Activated gamma-delta T cell (primary cell): ENCODE data around the gene RBP4.
"Not testable (repeated sequence)": the region's sequence is repeated elsewhere in the genome, so short reads cannot be mapped to it uniquely, and the experiment has no call there.

ENCODE experiments used
- DNase-seq: peaks from one replicate; lab custom pipeline; 2025; lab: John Stamatoyannopoulos, UW

Gene RBP4

GRCh38 chr10:93566435-93567276, 34.4 kb downstream of the RBP4 start, which contains the start of gene FFAR4:
Gene FFAR4 (plus strand): TSS chr10:93566665. CDS start chr10:93566721, 56 bp downstream.
- DNase-seq: no peak

GRCh38 chr10:93565446-93565845, 35.6 kb downstream of the RBP4 start:
- DNase-seq: no peak

GRCh38 chr10:93560541-93560940, 40.5 kb downstream of the RBP4 start:
- DNase-seq: no peak

GRCh38 chr10:93559490-93559889, 41.5 kb downstream of the RBP4 start:
- no peak for DNase-seq

DNA sequence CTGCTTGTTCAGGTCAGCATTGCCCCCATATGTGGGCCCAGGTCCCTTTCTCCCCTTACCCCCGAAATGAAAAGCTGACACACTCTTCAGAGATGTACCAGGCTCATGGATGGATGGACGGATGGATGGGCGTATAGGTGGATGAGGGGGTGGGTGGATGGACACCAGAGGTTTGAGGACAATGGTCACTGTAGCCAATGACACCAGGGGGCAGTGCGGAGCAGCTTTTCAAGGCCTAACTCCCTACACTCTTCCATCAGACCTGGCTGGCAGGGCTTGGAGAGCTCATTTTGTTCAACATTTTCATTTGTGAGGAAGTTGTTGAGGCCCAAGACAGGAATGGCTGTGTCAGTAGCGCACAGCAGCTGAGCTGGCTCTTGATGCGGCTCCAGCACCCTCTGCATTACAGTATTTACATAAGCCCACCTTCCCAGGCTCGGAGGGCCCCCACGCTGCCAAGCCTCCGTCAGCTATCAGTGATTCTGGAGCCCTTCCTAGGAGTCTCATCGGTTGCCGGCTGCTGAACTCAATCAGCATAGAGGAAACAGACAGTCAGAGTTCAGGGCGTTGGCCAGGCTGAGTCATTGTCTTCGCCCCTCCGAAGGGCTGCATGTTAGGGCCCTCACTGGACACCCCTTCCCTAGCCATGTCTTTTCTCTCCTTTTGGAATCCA, 46.1 kb downstream of the RBP4 start:
- DNase-seq: no peak

GRCh38 chr10:93554316-93554663, 46.7 kb downstream of the RBP4 start:
- no peak for DNase-seq

DNA sequence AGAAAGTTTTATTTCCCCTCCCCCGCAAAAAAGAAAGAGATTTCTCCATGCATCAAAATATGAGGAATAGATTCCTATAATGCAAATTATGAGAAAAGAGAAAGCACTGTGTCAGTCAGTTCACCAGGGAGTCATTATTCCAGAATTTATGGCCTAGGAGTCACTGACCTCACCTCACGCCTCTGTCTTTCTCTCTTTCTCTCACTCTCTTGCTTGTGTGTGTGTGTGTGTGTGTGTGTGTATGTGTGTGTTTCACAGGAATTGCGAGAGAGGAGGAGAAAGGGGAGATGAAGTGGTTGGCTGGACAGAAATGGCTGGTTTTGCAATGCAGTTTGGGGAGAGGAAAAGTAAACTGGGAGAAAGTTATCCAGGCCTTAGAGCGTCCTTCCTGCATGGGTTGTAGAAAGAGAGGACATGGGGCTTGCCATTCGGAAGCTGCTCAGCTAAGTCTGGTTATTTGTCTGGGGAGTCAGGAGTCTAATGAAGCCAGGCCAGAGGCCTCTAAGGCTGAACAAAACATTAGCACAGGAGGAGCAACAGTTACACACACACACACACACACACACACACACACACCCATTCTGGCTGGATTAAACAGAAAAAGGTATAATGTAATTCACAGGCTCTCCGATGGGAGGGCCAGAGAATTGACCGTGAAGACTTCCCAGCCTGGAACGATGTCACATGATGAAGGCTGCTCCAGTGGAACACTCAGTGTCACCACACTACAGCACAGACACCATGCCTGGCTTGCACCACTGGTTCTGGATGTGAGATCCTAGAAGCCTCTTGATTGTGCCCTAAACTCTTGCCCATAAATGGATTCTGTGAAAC, 47.3 kb downstream of the RBP4 start:
- DNase-seq: no peak

- no peak for DNase-seq
Observed at GRCh38 chr10:93552780-93553179, 48.3 kb downstream of the RBP4 start.

DNA sequence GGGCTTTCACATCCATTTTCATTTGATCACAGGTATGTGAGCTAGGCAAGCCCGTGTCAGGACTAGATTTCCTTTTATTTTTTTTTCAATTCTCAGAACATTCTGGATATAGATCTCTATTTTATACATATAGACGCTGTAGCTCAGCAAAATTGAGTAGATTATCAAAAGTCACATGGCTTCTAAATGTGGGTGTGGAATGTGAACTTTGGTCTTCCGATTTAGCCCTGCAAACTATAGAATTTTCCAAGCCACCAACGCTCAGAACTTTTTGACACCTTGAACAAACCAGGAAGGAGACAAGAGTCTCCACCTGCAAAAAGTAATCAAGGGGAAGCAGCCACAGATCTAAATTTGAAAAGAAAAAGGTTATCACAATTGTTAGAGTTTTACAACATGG, 50.4 kb downstream of the RBP4 start:
- no peak for DNase-seq

DNA sequence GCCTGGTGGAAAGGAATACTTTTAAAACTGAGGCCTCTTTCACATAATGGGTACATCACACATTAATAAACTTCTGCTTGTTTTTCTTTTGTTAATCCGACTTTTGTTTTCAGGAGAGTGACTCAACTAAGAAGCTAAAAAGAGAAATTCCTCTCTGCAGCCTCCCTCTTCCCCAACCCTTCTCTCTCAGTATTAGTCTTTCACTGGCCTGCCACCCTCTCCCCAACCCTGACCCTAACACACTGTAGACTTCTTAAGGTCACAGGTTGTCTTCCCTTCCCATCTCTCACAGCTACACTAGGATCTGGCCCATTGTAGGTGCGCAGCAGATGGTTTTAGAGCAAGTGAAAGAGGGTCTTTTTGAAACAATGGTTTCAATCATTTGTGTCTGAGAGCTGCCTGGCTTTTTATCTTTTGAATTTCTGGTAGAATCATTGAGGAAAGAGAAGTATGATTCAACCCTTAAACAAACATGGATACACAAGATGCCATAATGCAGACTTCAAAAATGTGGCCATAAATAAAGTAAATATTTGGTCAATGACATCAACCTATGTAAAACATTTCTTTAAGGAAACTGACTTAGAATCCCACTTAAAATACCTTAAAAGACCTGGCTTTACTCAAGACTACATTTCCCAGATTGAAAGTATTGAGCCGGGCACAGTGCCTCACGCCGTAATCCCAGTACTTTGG, 52.5 kb downstream of the RBP4 start:
- no peak for DNase-seq

GRCh38 chr10:93547522-93547921, 53.5 kb downstream of the RBP4 start:
- no peak for DNase-seq

DNA sequence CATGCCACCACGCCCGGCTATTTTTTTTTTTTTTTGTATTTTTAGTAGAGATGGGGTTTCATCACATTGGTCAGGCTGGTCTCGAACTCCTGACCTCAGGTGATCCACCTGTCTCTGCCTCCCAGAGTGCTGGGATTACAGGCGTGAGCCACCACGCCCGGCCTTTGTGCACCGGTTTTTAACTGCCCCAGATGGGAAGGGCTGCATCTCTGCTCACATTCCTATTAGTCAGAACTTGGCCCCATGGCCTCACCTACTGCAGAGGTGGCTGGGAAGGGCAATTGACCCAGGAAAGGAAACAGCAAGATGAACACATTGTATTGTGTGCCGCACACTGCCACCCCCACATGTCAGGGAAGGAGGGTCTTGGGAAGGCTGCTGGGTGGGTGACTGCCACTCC, 54.0 kb downstream of the RBP4 start:
- not testable (repeated sequence) for DNase-seq

GRCh38 chr10:93542358-93542791, 58.7 kb downstream of the RBP4 start:
- DNase-seq: no peak
